ENCODE measurements around the gene CCL24.

DNA sequence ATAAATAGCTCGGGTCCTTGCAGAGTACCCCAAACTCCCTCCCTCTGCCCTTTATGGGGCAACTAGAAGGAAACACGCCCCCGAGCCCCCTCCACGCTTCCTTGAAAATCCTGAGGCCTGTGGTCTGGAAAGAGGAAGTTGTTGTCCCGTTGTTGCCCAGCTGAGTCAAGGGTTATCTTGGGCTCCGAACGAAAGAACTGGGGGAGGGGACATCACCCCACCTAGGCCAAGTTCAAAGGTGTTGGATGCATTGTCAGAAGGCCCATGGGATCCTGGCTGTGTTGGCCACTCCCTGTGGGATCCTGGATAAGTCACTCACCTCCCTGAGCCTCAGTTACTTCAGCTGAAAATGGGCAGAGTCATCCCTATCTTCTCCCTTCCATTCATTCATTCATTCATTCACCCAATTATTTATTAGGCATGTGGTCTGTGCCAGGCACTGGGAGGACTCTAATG is at the start of gene CCL24:
- TF ChIP-seq, protein P1, sequence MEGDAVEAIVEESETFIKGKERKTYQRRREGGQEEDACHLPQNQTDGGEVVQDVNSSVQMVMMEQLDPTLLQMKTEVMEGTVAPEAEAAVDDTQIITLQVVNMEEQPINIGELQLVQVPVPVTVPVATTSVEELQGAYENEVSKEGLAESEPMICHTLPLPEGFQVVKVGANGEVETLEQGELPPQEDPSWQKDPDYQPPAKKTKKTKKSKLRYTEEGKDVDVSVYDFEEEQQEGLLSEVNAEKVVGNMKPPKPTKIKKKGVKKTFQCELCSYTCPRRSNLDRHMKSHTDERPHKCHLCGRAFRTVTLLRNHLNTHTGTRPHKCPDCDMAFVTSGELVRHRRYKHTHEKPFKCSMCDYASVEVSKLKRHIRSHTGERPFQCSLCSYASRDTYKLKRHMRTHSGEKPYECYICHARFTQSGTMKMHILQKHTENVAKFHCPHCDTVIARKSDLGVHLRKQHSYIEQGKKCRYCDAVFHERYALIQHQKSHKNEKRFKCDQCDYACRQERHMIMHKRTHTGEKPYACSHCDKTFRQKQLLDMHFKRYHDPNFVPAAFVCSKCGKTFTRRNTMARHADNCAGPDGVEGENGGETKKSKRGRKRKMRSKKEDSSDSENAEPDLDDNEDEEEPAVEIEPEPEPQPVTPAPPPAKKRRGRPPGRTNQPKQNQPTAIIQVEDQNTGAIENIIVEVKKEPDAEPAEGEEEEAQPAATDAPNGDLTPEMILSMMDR (IDR thresholded peaks at IDR 0.05): no peak
- no peak for TF ChIP-seq POLR2A (IDR thresholded peaks at IDR 0.05)
